HG03457 (cell line): ENCODE results near the gene SNRPN.
"Not testable (repeated sequence)": the region's sequence is repeated elsewhere in the genome, so short reads cannot be mapped to it uniquely, and the experiment has no call there.

Experiments
- ATAC-seq: cut with Tn5 transposase; IDR thresholded peaks from one replicate; pipeline ENCODE4 v1.9.1; 2021; ENCODE audit warnings: moderate number of reproducible peaks; ENCODE audit not compliant: unreplicated experiment

SNRPN gene

DNA sequence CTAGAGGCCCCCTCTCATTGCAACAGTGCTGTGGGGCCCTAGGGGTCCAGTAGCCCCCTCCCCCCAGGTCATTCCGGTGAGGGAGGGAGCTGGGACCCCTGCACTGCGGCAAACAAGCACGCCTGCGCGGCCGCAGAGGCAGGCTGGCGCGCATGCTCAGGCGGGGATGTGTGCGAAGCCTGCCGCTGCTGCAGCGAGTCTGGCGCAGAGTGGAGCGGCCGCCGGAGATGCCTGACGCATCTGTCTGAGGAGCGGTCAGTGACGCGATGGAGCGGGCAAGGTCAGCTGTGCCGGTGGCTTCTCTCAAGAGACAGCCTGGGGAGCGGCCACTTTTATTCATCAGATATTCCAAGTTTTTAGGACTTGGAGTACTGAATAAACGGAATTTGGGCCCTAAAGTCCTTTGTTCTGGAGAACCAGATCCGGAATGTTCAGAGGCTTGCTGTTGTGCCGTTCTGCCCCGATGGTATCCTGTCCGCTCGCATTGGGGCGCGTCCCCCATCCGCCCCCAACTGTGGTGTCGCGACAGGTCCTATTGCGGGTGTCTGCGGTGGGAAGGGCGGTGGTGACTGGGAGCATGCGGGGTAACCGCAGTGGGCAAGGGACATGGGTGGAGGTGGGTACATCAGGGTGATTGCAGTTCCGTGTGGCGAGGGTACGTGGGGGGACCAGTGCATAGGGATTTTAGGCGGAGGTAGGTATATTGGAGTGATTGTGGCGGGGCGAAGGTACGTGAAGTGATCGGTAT lies at the start of gene SNRPN, which contains the start of gene SNURF:
TSS of gene SNRPN (plus strand) at position 205 of the 748 bp plus-strand sequence. CDS start 19,467 bp downstream, outside the sequence.
TSS of gene SNURF (plus strand) at position 205 of the 748 bp plus-strand sequence. CDS start at position 267, 62 bp downstream.
- no peak for ATAC-seq

DNA sequence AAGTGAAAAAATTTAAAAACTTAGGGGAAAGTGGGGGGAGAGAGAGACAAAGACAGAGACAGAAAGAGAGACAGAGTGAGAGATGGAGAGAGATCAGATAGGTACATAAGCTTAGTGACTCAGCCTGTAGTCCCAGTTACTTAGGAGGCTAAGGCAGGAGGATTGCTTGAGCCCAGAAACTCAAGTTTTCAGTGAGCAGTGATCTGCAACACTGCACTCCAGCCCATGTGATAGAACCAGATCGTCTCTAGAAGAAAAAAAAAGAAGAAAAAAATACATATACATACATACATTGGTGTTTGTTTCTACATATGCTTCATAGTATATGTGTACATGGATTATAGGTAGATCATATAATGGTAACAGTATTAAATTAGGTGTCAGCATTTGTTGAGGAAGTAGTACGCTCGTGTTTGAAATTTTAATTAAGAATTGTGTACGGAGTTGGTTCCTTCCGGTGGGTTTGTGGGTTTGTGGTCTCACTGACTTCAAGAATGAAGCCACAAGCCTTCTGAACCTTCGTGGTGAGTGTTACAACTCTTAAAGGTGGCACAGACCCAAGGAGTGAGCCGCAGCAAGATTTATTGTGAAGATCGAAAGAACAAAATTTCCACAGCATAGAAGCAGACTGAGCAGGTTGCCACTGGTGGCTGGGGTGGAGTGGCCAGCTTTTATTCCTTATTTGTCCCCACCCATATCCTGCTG lies 38.3 kb upstream of the SNRPN start:
- no peak for ATAC-seq

DNA sequence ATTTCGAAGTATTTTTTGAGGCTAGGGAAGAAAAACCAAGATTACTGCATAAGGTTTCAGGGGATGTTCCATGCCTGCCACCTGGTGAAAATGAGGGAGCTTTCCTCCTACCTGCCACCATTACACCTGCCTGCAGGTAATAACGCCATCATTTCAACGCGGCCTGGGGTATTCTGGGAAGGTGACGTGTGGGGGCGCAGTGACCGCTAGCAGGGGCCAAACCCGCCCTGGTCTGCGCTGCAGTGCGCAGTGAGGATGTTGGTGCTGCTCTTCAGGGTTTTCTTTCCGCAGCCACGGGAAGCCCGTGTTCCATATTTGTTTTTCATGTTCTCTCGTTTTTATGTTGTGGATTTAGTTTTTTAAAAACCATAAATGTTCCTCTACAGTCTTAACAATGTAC lies 37.4 kb upstream of the SNRPN start:
- ATAC-seq, result no peak

DNA sequence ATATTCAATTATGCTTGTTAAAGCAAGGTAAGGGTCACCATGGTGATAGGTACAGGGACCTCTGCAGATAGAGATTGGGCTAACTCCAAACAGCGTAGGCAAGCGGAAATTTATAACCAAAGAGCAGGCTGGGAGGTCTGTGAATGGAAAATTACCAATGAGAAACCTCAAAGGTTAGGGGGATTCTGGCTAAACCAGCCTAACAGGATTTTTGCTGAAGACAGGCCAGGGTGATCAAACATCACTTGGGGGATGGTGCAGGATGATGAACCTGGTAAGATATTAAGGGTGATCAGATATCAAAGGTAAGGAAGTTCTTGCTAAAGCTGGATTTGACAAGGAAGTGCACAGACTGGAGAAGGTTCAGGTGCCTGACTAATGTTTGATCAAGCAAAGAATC lies 35.3 kb upstream of the SNRPN start:
- no peak for ATAC-seq

DNA sequence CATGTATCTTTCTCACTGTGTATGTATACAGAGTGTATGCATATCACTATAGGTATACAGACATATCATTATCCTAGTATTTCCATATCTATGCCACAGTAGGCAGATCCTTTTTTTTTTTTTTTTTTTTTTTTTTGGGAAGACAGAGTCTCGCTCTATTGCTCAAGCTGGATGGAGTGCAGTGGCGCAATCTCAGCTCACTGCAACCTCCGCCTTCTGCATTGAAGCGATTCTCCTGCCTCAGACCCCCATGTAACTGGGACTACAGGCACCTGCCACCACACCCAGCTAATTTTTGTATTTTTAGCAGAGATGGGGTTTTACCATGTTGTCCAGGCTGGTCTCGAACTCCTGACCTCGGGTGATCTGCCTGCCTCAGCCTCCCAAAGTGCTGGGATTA lies 32.0 kb upstream of the SNRPN start:
- not testable (repeated sequence) for ATAC-seq

DNA sequence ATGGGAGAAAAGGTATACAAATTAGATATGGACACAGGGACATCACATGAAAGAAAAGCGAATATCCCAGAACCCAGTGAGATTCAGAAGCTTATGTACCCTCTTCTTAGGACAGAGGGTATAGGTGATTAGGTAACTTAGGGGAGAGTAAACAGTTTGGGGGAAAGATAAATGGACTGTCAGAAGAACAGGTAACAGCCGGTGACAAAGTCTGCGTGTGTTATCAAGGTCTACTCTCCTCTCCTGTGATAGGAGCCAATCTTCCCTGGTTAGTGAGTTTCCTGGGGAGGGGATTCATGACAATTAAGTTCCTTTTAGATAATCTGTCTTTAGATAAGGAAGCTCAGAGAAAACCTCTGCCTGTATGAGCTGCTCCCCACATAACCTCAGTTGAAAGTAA lies 30.6 kb upstream of the SNRPN start:
- no peak for ATAC-seq

DNA sequence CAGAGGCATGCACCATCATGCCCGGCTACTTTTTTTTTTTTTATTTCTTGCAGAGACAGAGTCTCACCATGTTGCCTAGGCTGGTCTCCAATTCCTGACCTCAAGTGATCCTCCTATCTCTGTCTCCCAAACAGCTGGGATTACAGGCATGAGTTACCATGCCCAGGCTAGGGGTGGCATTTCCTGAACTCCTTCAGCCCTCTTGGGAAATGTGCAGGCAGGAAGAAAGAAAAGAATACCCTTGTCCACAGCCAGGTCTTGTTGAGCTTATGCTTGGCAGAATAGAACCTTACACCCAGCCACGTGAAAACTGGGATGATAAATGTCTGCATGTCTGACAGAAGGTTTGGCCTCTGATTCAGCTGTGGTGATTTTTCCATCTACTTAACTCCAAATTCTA lies 30.2 kb upstream of the SNRPN start:
- ATAC-seq, result no peak

DNA sequence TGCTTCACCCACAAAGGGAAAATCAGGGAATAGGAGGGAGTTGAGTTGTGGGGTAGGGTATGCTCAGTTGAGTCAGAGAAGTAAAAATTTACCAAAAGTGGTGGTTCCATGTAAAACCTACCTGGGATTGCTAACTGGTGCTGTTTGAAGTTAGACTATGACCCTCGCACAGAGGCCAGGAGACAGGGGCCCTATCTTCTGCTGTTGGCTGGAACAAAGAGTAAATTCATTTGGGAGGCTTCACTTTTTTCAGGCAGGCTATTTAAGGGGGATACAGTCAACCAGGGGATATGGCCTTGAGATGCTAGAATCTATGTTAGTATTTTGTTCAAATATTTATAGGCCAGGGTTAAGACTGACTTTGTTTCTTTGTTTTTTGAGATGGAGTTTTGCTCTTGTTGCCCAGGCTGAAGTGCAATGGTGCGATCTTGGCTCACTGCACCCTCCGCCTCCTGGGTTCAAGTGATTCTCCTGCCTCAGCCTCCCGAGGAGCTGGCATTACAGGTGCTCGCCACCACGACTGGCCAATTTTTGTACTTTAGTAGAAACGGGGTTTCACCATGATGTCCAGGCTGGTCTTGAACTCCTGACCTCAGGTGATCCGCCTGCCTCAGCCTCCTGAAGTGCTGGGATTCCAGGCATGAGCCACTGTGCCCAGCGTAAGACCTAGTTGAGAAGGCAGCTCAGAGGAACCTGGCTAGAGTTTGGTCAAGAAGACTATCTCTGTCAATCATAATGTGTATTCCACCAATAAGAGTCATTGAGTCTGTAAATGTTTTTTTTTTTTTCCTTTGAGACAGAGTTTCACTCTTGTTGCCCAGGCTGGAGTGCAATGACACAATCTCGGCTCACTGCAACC lies 22.7 kb upstream of the SNRPN start:
- not testable (repeated sequence) for ATAC-seq

DNA sequence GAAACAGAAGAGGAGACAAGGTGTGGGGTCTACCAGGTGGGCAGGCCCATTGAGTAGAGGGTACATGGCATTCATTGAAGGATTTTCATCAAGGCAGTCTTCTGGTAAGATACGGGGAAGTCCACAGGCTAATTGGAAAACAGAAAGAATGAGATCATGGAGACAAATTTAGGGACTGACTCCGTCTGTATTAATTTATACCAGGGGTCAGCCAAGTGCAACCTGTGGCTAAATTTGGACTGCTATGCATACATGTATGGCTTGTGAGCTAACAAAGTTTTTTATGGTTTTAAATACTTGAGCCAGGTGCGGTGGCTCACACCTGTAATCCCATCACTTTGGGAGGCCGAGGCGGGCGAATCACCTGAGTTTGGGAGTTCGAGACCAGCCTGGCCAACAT lies 21.1 kb upstream of the SNRPN start:
- no peak for ATAC-seq

DNA sequence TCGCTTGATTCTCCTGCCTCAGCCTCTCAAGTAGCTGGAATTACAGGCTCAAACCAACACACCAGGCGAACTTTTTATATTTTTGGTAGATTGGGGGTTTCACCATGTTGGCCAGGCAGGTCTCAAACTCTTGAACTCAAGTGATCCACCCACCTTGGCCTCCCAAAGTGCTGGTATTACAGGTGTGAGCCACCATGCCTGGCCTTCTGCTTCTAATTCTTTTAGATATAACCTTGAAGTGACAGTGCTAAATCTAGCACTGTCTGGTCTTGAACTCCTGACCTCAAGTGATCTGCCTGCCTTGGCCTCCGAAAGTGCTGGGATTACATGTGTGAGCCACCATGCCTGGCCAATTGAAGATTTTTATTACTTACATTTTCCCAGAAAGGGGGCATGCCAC lies 16.6 kb upstream of the SNRPN start:
- not testable (repeated sequence) for ATAC-seq

DNA sequence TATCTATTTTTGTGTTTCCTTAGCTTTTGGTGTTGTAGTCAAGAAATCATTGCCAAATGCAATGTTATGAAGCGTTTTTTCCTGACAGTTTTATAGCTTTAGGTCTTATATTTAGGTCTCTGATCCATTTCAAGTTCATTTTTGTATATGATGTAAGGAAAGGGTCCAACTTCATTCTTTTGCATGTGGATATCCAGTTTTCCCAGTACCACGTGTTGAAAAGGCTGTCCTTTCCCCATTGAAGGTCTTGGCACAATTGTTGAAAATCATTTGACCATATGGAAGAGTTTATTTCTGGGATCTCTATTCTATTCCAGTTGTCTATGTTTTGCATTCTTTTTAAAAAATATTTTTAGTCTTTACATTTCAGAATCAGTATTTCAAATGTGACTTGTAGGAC lies 14.6 kb upstream of the SNRPN start:
- ATAC-seq, result no peak

DNA sequence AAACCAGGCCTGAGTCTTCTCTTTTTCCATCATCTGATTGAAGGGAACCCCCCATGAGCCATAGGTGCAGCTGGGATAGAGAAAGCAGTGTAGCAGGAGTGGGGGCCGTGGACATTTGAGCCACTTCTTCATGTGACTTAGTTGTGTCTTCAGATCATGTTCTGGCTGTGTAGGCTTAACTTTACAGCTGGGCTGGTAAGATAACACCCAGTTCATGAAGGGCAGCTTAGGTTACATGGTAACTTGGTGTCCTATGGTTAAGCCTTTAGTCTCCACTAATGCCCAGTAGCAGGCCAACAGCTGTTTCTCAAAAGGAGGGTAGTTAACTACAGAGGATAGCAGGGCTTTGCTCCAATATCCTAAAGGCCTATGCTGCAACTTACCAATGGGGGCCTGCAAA lies 11.4 kb upstream of the SNRPN start:
- ATAC-seq, result no peak

DNA sequence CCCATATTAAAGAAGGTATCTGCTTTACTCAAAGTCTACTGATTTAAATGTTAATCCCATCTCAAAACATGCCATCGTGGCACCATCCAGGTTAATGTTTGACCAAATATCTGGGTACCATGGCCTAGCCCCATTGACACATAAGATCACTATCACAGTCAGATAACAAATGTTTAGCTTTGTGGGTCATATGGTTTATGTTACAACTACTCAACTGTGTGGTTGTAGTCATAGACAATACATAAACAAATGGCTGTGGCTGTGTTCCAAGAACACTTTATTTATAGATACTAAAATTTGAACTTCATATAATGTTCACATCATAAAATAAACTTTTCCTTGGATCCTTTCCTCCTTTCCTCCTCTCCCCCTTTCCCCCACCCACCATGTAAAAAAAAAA lies 9.8 kb upstream of the SNRPN start:
- no peak for ATAC-seq

DNA sequence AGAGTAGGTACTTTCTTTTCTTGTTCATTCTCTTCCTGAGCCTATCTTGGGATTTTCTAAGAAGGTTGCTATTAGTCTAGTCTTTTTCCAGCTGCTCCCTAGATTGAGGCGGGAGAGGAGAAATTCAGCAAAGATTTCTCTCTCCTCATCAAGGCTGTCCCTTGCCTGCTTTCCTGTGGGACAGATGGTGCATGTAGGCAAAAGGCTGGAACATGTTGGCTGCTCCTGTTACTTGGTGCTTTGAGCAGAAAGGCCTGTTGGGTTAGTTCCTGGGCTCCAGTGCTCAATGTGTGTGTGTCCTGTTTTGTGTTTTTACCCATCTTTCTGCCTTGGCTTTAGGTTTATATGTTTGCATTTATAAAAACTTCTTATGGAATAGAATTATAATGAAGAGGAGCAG lies 9.1 kb upstream of the SNRPN start:
- no peak for ATAC-seq

DNA sequence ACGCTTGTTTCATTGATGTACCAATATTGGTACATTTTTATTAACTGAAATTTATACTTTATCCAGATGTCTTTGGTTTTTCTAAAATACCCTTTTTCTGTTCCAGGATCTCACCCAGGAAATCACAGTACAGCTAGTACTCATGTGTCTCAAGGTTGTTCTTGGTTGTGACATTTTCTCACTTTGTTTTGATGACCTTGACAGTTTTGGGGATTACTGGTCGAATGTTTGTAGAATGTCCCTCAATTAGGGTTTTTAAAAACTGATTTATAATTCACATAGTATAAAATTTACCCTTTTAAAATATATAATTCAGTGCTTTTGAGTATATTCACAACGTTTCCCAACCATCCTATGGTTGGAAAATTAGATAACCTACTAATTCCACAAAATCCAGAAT lies 6.3 kb upstream of the SNRPN start:
- ATAC-seq, result no peak

DNA sequence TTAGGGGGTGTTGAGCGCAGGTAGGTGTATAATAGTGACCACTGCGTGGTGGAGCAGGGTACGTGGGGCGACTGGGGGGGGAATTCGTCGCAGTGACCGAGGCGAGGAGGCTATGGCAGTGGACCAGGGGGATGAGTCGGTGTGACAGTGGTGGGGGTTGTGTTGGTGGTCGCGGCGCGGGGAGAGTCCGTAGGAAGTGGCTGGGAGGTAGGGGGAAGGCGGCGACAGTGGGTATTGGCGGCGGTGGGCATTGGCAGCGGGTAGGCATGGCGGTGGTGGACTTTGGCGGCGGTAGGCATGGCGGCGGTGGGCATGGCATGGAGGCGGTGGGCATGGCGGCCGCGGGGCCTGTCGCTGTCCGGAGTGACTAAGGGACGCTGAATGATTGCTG lies 739 bp downstream of the SNRPN start:
- no peak for ATAC-seq

DNA sequence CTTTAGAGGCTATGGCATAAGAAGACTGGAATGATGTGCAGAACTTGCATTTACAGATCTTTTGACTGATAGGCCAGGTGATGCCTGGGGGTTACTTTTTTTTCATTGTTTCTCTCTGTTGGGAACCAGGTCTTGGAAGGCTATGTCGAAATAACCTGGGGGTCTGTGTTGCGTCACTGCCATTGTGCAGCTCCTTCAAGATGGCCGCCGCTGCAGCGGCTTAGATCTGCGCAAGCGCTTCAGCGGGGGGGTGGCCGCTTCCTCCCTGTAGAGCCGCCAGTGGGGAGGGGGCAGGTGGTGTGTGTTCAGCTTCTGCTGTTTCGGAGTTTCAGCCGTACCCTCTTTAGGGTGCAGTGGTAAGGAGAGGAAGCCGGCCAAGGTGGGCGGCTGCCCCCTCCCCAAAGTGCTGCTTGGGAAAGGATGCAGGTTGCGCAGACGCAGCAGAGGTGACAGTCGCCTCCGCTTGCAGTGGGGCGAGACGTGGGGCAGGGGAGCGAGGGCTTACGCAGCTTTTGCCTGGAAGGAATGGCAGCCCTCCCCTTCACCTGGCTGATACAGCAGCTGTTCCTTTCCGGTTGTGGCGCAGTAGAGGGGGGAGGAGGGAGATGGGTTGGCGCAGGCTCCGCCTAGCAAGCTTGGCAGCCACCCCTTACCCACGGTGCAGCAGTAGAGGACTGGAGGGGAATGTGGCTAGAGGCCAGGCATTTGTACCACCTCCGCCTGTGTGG lies 1.5 kb downstream of the SNRPN start:
- peak; percentile 63 for ATAC-seq

DNA sequence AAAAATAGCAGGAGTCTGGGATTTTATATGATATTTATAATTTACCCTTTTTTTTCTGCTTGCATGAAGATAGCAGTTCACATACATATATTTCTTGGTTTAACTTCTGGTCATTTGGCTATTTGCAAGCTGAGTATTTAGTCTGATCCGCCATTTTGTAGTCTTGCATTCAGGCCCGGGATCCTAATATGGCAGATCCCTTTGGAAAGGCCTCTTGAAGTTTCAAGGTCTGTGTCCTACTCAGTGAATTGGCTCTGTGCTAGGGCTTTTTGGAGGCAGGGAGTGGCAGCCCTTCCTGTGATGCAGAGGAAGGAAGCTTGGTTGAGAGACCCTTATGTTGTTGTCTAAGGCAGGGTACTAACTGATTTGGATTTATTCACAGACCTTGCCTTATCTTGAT lies 2.9 kb downstream of the SNRPN start:
- ATAC-seq, result no peak

DNA sequence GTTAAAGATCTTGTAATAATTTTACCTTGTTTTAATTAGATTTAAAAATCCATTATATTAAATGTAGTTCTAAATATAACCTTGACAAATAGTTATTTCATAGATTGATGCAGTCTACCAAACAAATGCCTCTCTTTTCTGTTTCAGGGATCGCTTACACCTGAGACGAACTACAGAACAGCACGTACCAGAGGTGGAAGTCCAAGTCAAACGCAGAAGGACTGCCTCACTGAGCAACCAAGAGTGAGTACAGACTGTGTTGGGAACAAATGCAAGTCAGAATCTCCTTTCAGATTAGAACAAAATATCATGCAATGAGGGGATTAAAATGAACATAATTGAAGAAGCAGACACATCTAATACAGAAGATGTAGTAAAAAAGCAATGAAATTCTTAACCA lies 7.2 kb downstream of the SNRPN start:
- no peak for ATAC-seq

DNA sequence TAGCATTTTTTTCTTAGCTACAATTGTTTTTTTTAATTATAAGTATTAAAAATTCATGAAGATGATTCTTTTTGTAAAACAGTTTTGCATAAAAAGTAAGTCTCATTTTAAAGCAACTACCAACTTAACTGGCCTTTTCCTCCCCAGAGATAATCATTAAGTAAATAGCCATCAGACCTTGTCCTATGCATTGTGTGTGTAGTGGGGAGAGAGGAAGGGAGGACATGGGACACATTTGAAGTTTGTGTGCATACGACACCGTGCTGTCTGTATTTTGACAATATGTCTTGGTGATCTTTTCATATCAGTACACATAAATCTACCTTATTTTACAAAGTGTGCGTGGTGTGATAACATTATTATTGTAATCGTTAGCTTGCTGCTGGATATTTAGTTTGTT lies 8.1 kb downstream of the SNRPN start:
- ATAC-seq, result no peak
